ENCODE data around the gene PYCR2.
"Not testable (repeated sequence)": the region's sequence is repeated elsewhere in the genome, so short reads cannot be mapped to it uniquely, and the experiment has no call there.

PYCR2 gene

DNA sequence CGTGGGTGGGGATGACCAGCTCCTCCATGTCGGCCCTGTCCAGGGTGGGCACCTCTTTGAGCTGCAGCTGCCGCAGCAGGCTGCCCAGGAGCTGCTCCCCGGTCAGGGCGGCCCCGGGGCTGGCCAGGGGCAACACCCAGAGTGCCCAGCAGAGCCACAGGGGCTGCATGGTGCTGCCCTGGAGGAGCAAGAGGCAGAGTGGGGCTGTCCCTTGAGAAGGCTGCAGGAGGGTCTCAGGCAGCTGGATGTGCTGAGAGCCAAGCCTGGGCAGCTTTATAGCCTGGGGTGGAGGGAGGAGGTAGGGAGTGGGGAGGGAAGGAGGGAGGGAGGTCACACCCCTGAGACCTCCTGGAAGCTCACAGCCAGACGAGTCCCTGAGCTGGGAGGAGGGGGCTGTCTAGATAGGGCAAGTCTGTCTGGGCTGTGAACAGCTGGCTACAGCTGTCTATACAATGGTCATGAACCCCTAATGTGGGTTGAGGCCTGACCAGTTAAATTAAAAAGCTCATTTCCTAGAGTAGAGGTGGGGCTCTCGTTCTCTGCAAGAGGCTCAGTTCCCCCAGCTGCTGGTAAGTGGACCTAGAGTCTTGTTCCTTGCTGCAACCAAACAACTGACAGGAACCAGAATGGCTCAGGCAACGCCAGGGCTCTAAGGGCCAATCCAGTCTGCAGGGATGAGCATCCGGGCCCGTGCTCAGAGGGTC is 35.0 kb downstream of the PYCR2 start, which contains the start of gene LEFTY1:
TSS of gene LEFTY1 (minus strand) at position 249 of the 704 bp plus-strand sequence. CDS start at position 169, 80 bp downstream.
- DNase-seq: no peak

DNA sequence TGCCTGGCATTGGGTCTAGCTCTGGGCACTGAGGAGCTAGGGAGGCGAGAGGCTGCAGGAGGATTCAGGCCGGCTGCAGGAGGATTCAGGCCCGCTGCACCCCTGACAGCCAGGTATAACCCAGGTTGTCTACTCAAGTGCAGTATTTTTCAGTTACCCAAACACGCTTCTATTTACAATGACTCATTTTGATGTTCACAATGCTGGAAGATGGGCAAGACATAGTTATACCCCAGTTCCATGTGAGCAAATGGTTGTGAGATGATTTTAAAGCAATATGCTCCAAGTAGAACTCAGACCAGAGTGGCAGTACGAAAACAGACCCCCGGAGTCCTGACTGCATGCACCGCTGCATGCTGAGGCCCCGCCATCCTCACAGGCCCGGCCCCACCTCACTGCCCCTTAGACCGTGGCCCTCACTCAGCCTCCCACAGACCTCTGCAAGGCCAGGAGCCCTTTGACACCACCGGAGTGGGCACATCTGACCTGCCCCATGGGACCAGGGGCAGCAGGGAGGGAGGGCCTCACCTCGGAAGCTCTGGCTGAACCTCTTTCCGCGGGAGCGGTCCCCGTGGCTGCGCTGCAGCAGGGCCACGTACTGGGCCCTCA is 35.7 kb downstream of the PYCR2 start:
- no peak for DNase-seq

DNA sequence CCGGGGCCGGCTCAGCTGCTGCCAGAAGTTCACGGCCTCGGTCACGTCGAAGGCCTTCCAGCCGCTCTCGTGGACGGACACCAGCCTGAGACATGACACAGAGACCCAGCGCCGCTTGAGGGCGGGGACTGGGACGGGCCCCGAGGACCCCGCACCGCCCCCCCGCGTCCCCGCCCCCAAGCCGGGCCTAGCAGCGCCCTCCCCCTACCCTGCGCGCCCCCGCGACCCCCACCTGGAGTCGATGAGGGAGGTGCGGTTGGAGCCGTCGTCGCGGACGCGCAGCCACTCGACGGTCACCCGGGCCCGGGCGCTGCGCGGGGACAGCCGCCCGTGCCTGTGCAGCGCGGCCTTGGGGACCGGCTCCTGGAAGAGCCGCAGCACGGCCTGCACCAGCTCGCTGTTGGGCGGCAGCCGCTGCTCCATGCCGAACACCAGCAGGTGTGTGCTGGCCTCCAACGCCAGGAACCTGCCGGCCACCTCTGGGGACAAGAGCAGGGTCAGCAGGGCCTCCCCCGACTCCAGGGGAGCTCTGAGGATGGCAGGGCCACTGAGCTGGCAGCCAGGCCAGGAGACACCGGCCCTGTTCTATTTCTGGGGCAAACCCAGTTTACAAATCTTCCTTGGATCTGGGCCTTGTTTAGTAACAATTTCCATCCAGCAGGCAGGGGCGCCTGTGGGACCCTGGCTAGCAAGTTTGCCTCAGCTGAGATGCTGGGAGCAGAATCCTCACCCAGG is 36.3 kb downstream of the PYCR2 start:
- not testable (repeated sequence) for DNase-seq

DNA sequence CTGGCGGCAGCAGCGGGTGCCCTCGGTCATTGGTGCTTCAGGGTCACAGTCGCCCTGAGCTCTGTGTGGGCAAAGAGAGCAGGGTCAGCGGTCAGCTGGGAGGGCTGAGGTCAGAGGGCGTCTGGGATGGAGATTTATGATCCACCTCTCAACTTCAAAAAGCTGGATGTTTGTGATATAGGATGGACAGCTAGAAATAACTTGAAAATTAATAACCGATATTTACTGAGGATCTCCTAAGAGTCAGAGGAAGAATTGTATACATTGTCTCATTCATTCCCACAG is 37.1 kb downstream of the PYCR2 start:
- DNase-seq: no peak

DNA sequence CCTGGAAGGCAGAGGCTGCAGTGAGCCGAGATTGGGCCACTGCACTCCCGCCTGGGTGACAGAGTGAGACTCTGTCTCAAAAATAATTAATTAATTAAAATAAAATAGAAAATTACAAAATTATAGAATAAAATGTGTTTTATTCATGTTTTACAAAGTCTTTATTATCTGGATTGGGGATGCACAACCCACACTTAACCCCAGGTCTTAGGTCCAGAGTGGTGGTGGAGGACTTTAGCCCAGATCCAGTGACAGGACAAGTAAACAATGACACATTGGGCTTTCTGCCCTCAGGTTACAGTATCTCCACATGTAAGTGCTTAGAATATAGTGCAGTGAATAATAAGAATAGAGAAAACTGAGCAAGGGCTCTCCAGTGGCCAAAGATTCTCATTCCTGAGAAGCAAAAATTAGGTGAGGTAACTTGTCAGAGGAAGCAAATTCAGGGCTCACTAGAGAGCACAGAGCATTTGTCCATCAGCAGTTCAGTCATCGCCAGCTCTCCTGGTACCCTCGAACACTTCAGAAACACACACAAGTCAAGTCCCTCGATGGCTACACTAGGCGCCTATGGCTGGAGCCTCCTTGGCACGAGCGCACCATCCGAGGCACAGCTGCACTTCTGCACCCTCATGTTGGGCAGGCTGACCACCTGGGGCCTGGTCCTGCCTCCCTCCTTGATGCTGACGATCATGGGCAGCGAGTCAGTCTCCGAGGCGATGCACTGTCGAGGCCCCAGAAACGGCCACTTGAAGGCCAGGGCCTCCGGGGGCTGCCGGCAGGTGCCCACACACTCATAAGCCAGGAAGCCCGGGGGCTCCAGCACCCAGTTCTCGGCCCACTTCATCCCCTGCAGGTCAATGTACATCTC is 37.7 kb downstream of the PYCR2 start:
- DNase-seq: no peak

DNA sequence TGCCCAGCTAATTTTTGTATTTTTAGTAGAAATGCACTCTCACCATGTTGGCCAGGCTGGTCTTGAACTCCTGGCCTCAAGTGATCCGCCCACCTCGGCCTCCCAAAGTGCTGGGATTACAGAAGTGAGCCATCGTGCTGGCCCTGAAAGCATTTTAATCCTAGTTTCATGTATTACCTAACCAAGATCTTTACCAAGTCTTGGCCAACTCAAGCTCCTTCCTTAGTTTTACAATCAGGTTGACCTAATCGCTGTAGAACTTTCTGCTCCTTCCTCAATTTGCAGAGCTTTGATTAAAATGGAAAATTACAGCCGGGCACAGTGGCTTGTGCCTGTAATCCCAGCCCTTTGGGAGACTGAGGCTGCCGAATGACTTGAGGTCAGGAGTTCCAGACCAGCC is 38.7 kb downstream of the PYCR2 start:
- DNase-seq: no peak

DNA sequence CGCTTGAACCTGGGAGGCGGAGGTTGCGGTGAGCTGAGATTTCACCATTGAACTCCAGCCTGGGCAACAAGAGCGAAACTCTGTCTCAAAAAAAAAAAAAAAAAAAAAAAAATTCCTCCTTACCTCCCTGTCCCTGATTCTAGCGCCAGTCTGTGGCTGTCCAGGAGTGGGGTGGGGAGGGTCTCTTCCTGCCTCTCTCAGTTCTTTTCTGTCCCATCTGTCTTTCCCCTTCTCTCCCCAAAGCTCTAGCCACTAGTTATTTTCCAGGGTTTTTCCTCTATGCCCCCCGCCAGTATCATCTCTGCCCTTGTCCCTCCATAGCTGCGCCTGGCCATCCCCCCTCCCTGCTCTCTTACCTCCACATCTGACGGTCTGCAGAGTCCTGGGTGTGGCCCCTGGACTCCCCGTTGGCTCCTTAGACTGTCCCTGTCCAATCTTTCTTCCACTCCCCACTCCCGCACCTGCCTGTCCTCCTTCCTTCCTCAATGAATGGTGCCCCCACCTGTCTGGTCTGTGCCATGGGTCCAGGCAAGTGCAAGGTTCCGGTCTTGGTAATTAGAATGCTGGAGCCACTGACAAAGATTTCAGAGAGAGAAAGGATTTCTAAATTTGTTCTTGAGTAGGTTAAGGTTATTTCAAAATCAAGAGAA is 40.3 kb downstream of the PYCR2 start:
- no peak for DNase-seq

DNA sequence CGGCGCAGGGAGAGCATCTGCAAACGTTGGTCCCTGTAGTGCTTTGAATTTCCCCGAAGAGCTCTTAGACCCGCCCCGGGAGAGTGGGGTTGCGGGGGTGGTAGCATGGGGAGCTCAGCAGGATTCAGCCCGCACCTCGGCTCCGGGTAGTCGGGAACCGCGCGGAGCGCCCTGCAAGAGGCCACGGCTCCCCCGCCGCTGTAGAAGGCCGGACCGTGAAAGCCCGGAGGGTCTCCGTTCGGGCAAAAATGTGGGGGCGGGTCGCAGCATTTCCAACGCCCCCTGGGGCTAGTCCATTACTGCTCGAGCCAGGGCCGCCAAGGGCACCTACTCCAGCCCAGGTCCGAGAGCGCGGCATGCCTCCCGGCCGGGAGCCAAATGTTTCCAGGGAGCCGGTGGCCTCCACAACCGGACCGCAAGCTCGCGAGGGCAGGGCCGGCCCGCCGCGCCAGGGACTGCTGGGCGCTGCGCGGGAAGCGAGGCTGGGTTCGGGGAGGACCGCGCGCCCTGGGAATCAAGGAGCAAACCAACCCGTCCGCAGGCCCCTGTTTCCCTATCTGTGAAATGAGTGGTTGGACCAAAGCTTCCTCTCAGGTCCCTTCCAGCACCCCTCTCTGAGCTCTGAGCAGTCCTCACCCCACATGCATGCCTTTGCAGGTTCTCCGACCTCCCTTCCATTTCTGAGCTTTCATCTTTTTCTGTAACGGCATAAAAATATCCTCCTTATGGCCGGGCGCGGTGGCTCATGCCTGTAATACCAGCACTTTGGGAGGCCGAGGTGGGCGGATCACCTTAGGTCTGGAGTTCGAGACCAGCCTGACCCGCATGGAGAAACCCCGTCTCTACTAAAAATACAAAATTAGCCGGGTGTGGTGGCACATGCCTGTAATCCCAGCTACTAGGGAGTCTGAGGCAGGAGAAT is 41.1 kb downstream of the PYCR2 start:
- peak; percentile 17 for DNase-seq

DNA sequence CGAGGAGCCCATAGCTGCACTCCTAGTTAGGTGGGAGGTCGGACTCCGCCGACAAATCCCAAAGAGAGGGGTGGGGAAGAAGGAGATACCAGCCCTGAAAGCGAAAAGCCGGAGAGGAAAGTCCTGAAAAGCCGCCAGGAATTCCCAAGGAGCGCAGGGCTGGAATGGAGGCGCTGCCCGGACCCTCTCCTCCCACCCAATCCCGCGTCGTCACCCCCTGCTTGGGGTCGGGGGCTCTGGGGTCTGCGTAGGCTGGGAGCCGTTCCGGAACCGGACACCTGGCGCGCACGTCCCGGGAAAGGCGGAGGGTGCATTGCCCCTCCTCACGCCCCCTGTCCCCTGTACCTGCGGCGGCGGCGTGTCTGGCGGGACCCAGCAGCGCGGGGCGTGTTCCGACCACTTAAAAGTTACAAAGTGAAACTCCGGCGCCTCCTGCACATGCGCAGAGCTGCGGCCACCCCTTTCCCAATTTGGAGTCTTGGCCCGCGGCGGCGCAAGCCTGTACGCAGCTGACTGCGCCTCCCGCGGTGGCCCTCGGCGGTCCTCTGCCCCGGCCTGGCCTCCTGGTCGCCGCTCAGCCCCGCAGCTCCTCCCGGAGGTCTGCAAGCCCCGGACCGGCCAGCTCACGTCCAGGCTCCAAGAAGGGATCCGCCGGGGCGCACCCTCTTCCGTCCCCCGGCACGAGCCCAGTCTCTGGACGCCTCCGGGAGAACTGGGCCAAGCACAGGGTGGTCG is 41.9 kb downstream of the PYCR2 start, which contains the start of gene TMEM63A:
TSS of gene TMEM63A (minus strand) at position 422 of the 735 bp plus-strand sequence. CDS start 4,800 bp downstream, outside the sequence.
- DNase-seq: peak; percentile 88

DNA sequence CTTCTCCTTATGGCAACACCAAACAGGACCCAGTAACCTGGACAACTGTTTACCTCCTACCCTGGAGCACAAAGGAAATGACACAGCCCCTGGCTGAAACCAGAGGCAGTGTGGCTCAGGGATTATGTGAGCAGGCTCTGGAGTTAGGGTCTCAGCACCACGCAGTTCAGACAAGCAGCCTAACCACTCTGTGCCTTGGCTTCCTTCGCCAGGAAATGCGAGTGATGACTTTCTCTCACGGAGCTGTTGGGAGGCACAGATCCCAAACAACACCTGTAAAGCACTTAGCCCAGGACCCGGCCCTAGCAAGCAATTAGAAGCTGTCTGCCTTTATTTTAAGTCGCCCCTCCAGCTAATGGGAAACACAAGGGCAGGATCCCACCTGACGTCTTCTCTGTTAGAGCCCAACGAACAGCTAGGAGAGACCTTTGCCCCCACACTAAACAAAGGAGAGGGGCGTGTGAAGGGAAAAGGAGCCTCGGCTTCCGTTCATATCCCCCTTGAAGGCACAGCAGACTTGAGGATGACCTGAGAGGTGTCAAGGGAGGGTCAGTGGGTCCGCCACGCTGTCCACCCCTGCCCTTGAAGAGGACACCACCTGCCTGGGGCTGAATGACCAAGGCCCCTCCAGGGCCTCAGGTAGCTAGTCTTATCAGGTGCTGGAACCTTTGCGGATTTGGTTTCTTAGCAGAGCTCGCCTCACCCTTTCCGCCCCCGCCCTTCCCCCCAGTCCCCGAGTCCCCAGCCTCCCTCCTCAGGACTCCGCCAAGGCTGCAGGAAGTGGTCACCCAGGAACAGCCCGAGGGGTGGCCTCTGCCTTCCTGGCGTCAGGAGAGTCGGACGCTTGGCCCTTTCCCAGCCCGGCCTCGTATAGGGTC is 42.7 kb downstream of the PYCR2 start:
- peak; percentile 28 for DNase-seq

DNA sequence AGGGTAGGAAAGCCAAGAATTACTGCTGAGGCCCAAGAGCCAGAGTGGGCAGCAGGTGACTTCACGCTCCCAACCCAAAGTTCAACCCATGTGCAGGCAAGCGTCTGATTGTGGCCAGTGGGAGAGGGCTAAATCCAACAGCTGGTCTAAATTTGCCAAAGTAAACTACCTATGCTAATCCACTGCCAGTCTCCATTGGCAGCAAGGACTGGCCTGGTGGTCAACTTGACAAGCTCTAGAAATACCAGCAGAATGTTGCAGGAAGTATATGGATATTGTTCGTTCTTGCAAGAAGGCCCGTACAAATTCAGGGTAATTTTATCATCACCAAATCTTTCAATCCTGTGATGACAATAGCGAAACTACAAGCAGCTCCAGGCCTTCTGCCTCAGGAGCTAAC is 43.4 kb downstream of the PYCR2 start:
- no peak for DNase-seq

DNA sequence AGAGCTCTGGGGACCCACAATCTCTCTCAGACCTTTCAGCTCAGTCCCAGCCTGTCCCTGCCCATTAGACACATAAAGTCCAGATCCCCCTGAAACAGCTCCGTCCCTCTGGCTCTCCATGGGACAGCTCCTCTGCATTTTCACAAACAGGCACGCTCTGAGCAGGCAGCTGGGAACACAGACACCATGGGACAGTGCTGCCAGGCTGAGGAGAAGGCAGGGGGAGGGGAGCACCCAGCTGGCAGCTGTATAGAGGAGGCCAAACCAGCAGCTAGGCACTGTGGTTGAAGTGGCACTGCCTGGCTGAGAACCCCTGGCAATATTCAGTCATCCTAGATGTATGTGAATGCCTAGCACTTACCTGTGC is 43.8 kb downstream of the PYCR2 start:
- no peak for DNase-seq

DNA sequence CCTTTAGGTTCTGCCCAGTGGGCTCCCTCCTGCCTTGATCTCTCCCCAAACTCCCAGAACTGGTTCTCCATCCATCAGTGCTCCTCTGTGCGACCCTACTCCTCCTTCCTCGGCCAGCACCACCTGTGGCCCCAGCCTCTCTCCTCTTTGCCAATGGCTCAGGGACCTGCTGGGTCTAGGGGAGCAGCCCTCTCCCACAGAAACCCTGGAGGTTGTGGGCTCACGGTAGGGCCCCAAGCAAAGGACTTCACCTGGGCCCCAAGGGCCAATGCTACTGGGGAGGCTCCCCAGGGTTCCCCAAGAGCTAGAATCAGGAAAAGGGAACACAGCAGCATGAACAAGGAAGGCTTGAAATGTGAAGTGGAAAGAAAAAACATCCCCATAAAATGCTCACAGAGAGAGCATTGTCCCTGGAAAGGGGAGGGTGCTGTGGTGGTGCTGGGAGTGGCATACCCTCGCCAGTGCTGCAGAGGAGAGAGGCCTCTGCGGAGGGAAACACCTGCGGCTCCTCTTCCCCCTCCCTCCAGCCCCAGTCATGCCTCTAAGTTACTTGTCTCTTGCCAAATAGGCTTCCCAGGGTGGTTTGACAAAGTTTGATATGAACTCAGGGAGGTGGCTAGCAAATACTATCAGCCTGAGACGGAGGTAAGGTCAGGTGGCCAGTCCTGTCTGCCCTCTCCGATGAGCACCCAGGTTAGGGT is 44.4 kb downstream of the PYCR2 start:
- no peak for DNase-seq

DNA sequence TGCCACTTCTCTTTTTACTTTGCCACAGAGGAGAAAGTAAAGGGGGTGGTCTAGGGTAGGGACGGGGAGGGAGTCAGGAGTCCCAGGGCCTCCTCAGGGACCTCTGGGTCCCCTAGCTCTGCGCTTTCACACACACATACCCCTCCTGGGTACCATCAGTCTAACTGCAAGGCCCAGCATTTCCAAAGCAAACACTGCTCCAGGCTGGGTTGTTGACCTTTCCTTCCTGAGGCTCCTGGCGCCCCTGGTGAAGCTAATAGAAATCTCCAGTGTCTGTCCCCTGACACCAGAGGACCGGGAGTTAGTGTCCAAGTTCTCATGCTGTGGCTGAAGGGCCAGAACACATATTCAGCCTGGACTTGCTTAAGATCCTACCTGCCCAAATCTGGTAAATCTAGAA is 45.8 kb downstream of the PYCR2 start:
- DNase-seq: no peak

DNA sequence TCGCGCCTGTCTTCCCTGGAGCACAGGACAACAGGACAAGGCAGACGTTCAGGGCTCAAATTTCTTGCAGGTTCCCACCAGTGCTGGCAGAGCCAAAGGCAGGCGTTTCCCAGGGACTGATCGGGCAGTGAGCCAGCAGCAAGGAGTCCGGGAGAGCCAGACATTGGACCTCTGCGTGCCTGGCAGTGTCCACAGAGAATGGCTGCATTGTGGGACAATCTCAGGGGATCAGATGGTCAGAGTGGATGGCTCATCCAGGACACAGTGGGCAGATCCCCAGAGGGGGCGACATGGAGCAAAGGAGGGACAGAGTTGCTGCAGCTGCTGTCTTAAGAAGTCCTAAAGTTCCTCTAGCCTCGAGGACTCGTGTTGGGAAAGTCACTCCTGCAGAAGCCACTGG is 46.5 kb downstream of the PYCR2 start:
- DNase-seq: no peak

DNA sequence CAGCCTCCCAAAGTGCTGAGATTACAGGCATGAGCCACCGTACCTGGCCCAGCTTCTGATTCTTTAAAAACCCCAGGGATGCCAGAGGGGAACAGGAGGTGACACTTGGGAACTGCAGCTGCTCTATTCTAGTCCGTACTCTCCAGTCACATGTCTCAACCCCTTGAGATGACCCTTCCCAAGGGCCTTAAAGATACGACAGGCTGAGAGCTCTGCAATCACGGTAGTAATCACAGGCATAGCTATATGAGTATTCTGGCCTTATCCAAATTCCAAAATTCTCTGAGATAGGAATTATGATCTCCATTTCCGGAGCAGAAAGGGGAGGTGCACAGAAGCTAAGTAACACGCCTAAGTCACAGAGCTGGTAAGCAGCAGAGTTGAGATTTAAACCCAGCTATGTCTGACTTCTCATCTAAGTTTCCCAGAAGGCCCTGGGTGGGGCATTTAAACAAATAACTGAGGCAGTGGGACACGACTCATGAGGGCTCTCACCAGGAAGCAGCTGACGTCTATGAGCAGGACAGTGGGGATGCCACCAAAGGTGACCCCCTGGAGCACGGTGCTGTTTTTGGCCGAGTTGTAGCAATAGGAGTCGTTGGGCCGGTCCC is 47.0 kb downstream of the PYCR2 start:
- DNase-seq: no peak

DNA sequence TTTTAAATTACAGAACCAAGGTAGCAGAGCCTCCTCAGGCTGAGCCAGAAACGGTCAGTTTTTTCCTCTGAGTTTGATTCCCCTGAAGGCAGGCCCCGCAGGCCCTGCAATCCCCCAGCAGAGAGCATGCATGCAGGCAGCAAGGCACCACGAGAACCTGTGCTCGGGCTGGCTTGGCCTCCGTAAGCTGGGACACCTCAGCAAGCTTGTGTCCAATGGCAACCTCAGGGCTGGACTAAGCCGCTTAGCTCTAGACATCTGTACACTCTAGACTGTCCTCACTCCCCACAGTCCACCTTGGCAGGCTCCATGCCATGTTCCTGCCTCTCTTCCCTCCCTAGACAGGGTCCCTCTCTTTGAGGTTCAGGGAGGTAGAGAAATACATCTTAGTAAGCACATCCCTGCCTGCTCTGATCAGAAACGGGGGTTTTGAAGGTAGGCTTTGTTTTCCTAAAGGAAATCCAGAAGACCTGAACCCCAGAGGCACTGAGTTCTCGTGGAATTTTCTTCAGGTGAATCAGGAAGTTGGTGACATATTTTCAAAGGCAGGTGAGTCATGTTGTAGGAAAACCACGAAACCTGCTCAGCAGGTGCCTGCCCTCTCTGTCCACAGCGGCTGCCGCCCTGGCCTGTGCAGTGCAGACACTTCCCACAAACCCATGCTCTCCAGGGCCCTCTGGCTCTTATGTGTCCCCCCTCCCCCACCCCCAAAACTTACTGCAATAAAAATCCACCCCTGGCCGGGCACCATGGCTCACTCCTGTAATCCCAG is 48.8 kb downstream of the PYCR2 start:
- no peak for DNase-seq

DNA sequence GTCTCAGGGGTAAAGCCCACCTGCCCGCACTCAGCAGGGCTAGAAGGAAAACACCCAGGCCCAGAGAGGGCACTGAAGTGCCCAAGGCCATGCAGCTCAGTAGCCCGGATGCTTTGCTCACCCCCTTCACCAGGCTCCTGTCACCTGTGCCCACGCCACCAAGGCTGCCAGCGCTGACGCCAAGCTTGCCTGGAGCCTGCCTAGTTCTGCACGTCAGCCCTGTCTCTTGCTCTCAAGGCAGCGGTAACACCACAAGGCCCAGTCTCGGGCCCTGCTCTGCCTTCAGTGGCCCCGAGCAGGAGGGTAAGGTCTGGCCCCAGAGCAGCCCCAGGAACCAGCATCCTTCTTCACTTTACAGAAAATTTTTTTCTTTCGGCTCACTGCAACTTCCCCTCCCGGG is 49.6 kb downstream of the PYCR2 start:
- no peak for DNase-seq
